Thyroid gland (tissue), 4 donors: ENCODE measurements around the gene TXNDC9. TPM values are rescaled to one million over a fixed set of nuclear protein-coding genes. Genes with fewer than 3 reads are reported as not detected.
"Not testable (repeated sequence)": the region's sequence is repeated elsewhere in the genome, so short reads cannot be mapped to it uniquely, and the experiment has no call there.

Experiments
- DNase-seq, 2 donors: peaks; one replicate each; pipeline ENCODE4 v3.0.0-alpha.2; 2019
- H3K27ac ChIP-seq, 3 donors: fragments of 200-600 bp; sonication (generic); 1 replicate in 2 of 3; 2 replicates in 1 of 3; pipeline ENCODE4 v1.5.1; 2016 to 2019; ENCODE audit warnings: mild to moderate bottlenecking in 1 of 3, moderate library complexity in 1 of 3
- H3K27me3 ChIP-seq: fragments of 200-600 bp; sonication (generic); one replicate; pipeline ENCODE4 v1.5.1; 2019
- H3K36me3 ChIP-seq, 2 donors: fragments of 200-600 bp; sonication (generic); one replicate each; pipeline ENCODE4 v1.5.1; 2016 to 2019
- H3K4me1 ChIP-seq, 2 donors: fragments of 200-600 bp; sonication (generic); one replicate each; pipeline ENCODE4 v1.5.1; 2017 to 2019
- H3K4me3 ChIP-seq, 3 donors: fragments of 200-600 bp; sonication (generic); replicated peaks in 1 of 3; 1 replicate in 2 of 3; 2 replicates in 1 of 3; pipeline ENCODE4 v1.5.1; 2016; ENCODE audit warnings: mild to moderate bottlenecking in 1 of 3
- H3K9me3 ChIP-seq: fragments of 200-600 bp; sonication (generic); one replicate; pipeline ENCODE4 v1.5.1; 2017
- CTCF ChIP-seq, 6 experiments: fragments of 200-600 bp in 3 of 6; fragments of 450-650 bp in 3 of 6; sonication (generic) in 3 of 6; IDR thresholded peaks; one replicate each; pipeline ENCODE4 v1.5.1; 2016 to 2019; ENCODE audit warnings: antibody characterized with exemption in 6 of 6, mild to moderate bottlenecking in 2 of 6, inconsistent platforms in 1 of 6, moderate library complexity in 1 of 6
- POLR2A ChIP-seq, 2 donors: fragments of 450-650 bp; IDR thresholded peaks; one replicate each; pipeline ENCODE4 v1.6.1; 2017; ENCODE audit warnings: antibody characterized with exemption in 2 of 2, mild to moderate bottlenecking in 2 of 2, moderate library complexity in 1 of 2
- WGBS, 2 donors: methylation state at CpG; one replicate each; pipeline ENCODE4 v1.1.5; 2017; 5-methylcytosine and 5-hydroxymethylcytosine counted together
- intact Hi-C: fragments of 100-400 bp; cut with DNase I; formaldehyde crosslinking; loops from one replicate; pipeline ENCODE4 v1.15.1; 2023
- total RNA-seq, 4 donors: library from RNA; depleted of rRNA; stranded (reverse); fragments of >200 nt; gene quantifications; one replicate each; pipeline ENCODE4 v1.2.3, GENCODE V29; 2016

TXNDC9 gene
- total RNA-seq, 4 donors from 2014 or later = 36.7 to 56.0 (median 49.7) TPM

- no peak for DNase-seq
- Histone ChIP-seq H3K36me3 (peaks cover 11 to 23% of the 10 kb centered on the region in 2 donors), H3K9me3 (no peaks in the 10 kb centered on the region), H3K27ac (no peak overlapping the region), H3K4me3 (no peak overlapping the region), H3K27me3 (no peaks in the 10 kb centered on the region), H3K4me1 (peaks cover 0 to 7% of the 10 kb centered on the region in 2 donors)
- TF ChIP-seq CTCF (IDR thresholded peaks at IDR 0.05) = no peak
- no peak for TF ChIP-seq POLR2A (IDR thresholded peaks at IDR 0.05)
- intact Hi-C loops = no loop called here
- WGBS, 2 donors = 94 to 96% methylated on average over 7 of the region's 7 CpGs
Measured at GRCh38 chr2:99376254-99376864, 40.2 kb upstream of the TXNDC9 start.

GRCh38 chr2:99374747-99375146 is 38.6 kb upstream of the TXNDC9 start:
- Histone ChIP-seq H3K4me3 (no peak overlapping the region), H3K36me3 (peaks cover 12 to 22% of the 10 kb centered on the region in 2 donors), H3K27ac (no peak overlapping the region), H3K4me1 (no peaks in the 10 kb centered on the region), H3K9me3 (no peaks in the 10 kb centered on the region), H3K27me3 (no peaks in the 10 kb centered on the region)
- no peak for TF ChIP-seq POLR2A (IDR thresholded peaks at IDR 0.05)
- no peak for TF ChIP-seq CTCF (IDR thresholded peaks at IDR 0.05)
- no peak for DNase-seq
- intact Hi-C loops = no loop called here

- Histone ChIP-seq H3K4me3 (no peak overlapping the region), H3K36me3 (peaks cover 15 to 25% of the 10 kb centered on the region in 2 donors), H3K27me3 (no peaks in the 10 kb centered on the region), H3K9me3 (no peaks in the 10 kb centered on the region), H3K27ac (no peak overlapping the region), H3K4me1 (no peaks in the 10 kb centered on the region)
- 97 to 99% methylated on average over 4 of the region's 4 CpGs for WGBS, 2 donors
- TF ChIP-seq POLR2A (IDR thresholded peaks at IDR 0.05) (no peak), CTCF (IDR thresholded peaks at IDR 0.05) (no peak)
- no peak for DNase-seq
- intact Hi-C loops = no loop called here
Measured at GRCh38 chr2:99373144-99373543, 37.0 kb upstream of the TXNDC9 start.

- H3K9me3 ChIP-seq, H3K4me3 ChIP-seq, DNase-seq, intact Hi-C loops, H3K27ac ChIP-seq, H3K4me1 ChIP-seq, H3K27me3 ChIP-seq: not testable (repeated sequence)
- 95 to 99% methylated on average over 5 of the region's 5 CpGs for WGBS, 2 donors
- peaks cover 37 to 60% of the 10 kb centered on the region in 2 donors for H3K36me3 ChIP-seq
Measured at GRCh38 chr2:99368854-99369253, 32.7 kb upstream of the TXNDC9 start.

GRCh38 chr2:99365661-99366060 is 29.5 kb upstream of the TXNDC9 start:
- no peaks in the 10 kb centered on the region for H3K27me3 ChIP-seq
- no peak for DNase-seq
- intact Hi-C loops = no loop called here
- 46 to 96% methylated on average over 1 to 2 of the region's 2 CpGs for WGBS, 2 donors
- TF ChIP-seq CTCF (IDR thresholded peaks at IDR 0.05) (no peak), POLR2A (IDR thresholded peaks at IDR 0.05) (no peak)
- H3K27ac ChIP-seq = no peak overlapping the region
- no peak overlapping the region for H3K4me3 ChIP-seq
- no peaks in the 10 kb centered on the region for H3K4me1 ChIP-seq
- H3K9me3 ChIP-seq = no peaks in the 10 kb centered on the region
- peaks cover 37 to 57% of the 10 kb centered on the region in 2 donors for H3K36me3 ChIP-seq

- Histone ChIP-seq H3K27me3 (no peaks in the 10 kb centered on the region), H3K9me3 (no peaks in the 10 kb centered on the region), H3K36me3 (no peaks in the 10 kb centered on the region), H3K4me1 (no peaks in the 10 kb centered on the region), H3K27ac (no peak overlapping the region), H3K4me3 (no peak overlapping the region)
- TF ChIP-seq CTCF (IDR thresholded peaks at IDR 0.05) (no peak), POLR2A (IDR thresholded peaks at IDR 0.05) (no peak)
- intact Hi-C loops = no loop called here
- DNase-seq = no peak
Measured at GRCh38 chr2:99356853-99357252, 20.7 kb upstream of the TXNDC9 start.

- intact Hi-C loops, H3K27me3 ChIP-seq, DNase-seq, H3K36me3 ChIP-seq, H3K4me3 ChIP-seq, H3K4me1 ChIP-seq, H3K27ac ChIP-seq, H3K9me3 ChIP-seq: not testable (repeated sequence)
- 97 to 98% methylated on average over 8 of the region's 8 CpGs for WGBS, 2 donors
Measured at GRCh38 chr2:99354825-99355224, 18.7 kb upstream of the TXNDC9 start.
